Adrenal gland (tissue), 12 donors: ENCODE measurements around the gene ZNF91. TPM values are rescaled to one million over a fixed set of nuclear protein-coding genes. Genes with fewer than 3 reads are reported as not detected.
A peak's percentile ranks its signal among the peaks of the same experiment; 100 is the strongest.

Experiments used
- DNase-seq, 7 donors: peaks; one replicate each; pipeline ENCODE4 v3.0.0-alpha.2; 2019 to 2020
- H3K27ac ChIP-seq, 5 donors: fragments of 200-600 bp; sonication (generic) in 4 of 5; 1 replicate in 3 of 5; 2 replicates in 2 of 5; pipeline versions ENCODE4 v1.5.1 to v1.8.0; 2016 to 2020; ENCODE audit warnings: mild to moderate bottlenecking in 1 of 5
- H3K27me3 ChIP-seq: fragments of 200-600 bp; 2 replicates; pipeline ENCODE4 v1.8.0; 2021
- H3K36me3 ChIP-seq, 2 donors: fragments of 200-600 bp; replicated peaks in 1 of 2; 1 replicate in 1 of 2; 2 replicates in 1 of 2; pipeline versions ENCODE4 v1.5.1 to v1.8.0; 2018 to 2022
- H3K4me1 ChIP-seq, 2 donors: fragments of 200-600 bp; replicated peaks in 1 of 2; 1 replicate in 1 of 2; 2 replicates in 1 of 2; pipeline versions ENCODE4 v1.5.1 to v1.8.0; 2018 to 2021
- H3K4me3 ChIP-seq, 4 donors: fragments of 200-600 bp; sonication (generic) in 3 of 4; one replicate each; pipeline ENCODE4 v1.5.1; 2016 to 2018
- H3K9me3 ChIP-seq, 3 donors: fragments of 200-600 bp; sonication (generic) in 1 of 3; replicated peaks in 1 of 3; 1 replicate in 2 of 3; 2 replicates in 1 of 3; pipeline versions ENCODE4 v1.5.1 to v1.8.0; 2016 to 2021
- POLR2A ChIP-seq, 2 donors: fragments of 450-650 bp; IDR thresholded peaks; one replicate each; pipeline ENCODE4 v1.6.1; 2017; ENCODE audit warnings: antibody characterized with exemption in 2 of 2, mild to moderate bottlenecking in 2 of 2, moderate library complexity in 1 of 2
- WGBS, 4 donors: extraction: QIAGEN DNeasy Blood & Tissue Kit in 2 of 4; methylation state at CpG; one replicate each; pipeline versions ENCODE4 v1.1.5 to v1.1.7; 2013 to 2017; 5-methylcytosine and 5-hydroxymethylcytosine counted together
- intact Hi-C, 2 donors: fragments of 100-400 bp; cut with DNase I; formaldehyde crosslinking; loops; one replicate each; pipeline versions ENCODE4 v1.14.1 to v1.15.0; 2022 to 2023
- polyA plus RNA-seq, 3 donors: library from polyadenylated mRNA; stranded (reverse); fragments of 200-250 nt in 2 of 3; fragments of 350-450 nt in 1 of 3; fragmentation: Illumina TruSeq in 1 of 3; extraction: RNeasy Lipid Tissue Mini Kit (QIAGEN cat#74804) in 1 of 3; gene quantifications; one replicate each; pipeline ENCODE4 v1.2.3, GENCODE V29; 2013 to 2014
- total RNA-seq, 9 donors: library from RNA; depleted of rRNA in 4 of 9; stranded (reverse); fragments of >200 nt in 4 of 9; fragments of 120-200 nt in 1 of 9; fragmentation: NEBNext Ultra II Directional in 1 of 9; extraction: Animal tissue kit (Norgen Biotek cat#: 25700) in 1 of 9; gene quantifications; one replicate each; pipeline versions ENCODE4 v1.1.0 to v1.2.4, GENCODE V29; 2013 to 2023
- TF ChIP-seq, protein P1 (sequence below), 6 experiments: fragments of 450-650 bp in 4 of 6; fragments of 200-600 bp in 2 of 6; sonication (generic) in 1 of 6; IDR thresholded peaks; 1 replicate in 5 of 6; 2 replicates in 1 of 6; pipeline versions ENCODE4 v1.5.1 to v1.8.0; 2016 to 2021; ENCODE audit warnings: antibody characterized with exemption in 6 of 6, mild to moderate bottlenecking in 2 of 6, moderate library complexity in 1 of 6
- donor health status: healthy with polysubstance abuse.
- donor health status: Bipolar disorder and iron deficiency.
- donor health status: DM: yes; HTN: yes; CAD: no.
- donor health status: DM: no; HTN: no; CAD: no.
- donor health status: DM: no; HTN: no; CAD: no.
- donor health status: DM: yes; HTN: yes; CAD: no.

The ZNF91 gene
- total and polyA plus RNA-seq, 12 donors, result 12.9 to 81.1 (median 35.8) TPM

DNA sequence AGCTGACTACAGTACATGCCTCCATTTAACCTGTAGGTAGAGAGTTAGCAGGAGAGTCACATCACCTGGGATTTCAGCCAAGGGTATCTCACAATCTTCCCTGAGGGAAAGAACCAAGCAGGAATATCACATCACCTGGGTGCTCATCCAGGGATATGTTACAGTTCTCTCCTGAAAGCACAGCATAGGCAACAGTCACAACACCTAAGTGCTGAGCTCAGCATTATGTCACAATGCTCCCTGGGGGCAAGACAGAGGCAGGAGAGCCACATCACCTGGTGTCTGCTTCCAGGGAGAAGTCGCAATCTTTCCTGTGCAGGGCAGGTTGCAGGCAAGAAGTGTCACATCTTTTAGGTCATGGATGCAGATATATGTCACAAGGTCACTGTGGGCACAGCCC is 9.4 kb upstream of the ZNF91 start:
- DNase-seq, result peak in 1 of 7 donors; percentile 11
- TF ChIP-seq, protein P1, sequence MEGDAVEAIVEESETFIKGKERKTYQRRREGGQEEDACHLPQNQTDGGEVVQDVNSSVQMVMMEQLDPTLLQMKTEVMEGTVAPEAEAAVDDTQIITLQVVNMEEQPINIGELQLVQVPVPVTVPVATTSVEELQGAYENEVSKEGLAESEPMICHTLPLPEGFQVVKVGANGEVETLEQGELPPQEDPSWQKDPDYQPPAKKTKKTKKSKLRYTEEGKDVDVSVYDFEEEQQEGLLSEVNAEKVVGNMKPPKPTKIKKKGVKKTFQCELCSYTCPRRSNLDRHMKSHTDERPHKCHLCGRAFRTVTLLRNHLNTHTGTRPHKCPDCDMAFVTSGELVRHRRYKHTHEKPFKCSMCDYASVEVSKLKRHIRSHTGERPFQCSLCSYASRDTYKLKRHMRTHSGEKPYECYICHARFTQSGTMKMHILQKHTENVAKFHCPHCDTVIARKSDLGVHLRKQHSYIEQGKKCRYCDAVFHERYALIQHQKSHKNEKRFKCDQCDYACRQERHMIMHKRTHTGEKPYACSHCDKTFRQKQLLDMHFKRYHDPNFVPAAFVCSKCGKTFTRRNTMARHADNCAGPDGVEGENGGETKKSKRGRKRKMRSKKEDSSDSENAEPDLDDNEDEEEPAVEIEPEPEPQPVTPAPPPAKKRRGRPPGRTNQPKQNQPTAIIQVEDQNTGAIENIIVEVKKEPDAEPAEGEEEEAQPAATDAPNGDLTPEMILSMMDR (IDR thresholded peaks at IDR 0.05), result no peak
- no peak for TF ChIP-seq POLR2A (IDR thresholded peaks at IDR 0.05)
- Histone ChIP-seq H3K4me3 (no peak overlapping the region), H3K4me1 (no peaks in the 10 kb centered on the region), H3K27me3 (no peaks in the 10 kb centered on the region), H3K36me3 (no peaks in the 10 kb centered on the region), H3K9me3 (no peaks in the 10 kb centered on the region), H3K27ac (no peak overlapping the region)
- WGBS, 4 donors, result 93 to 100% (median 98%) methylated on average over 1 of the region's 1 CpG
- intact Hi-C loops, result no loop called here

DNA sequence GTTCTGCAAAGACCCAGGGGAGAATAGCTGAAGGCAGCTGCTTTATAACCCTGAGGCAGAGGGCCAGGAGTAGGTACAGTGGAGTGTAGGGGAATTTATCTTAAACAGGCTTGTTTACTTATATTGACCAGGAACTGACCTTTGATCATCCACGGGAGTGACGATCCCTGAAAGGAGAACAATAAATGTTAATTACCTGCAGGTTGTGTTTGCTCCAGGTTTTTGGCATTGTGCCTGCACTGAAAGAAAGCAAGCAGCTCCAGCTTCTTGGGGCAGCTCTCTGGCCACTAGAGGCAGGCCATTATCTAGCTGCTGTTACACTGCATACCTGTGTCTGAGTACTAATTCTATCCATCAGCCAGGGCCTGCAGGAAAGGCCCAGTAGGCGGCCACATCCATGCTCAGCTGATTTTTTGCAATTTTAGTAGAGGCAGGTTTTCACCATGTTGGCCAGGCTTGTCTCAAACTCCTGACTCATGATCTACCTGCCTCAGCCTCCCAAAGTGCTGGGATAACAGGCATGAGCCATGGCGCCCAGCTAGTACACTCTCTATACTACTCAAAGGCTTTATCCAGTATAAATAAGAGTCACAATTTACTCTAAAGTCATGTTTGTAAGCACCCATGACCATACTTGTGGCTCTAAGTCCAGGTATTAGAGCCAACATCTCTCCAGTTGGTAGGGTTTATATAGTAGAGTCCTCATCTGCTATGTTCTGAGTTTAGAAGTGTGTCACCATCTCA is 8.5 kb upstream of the ZNF91 start:
- DNase-seq, result peak in 1 of 7 donors; percentile 5
- WGBS, 4 donors, result 72 to 76% (median 75%) methylated on average over 4 of the region's 4 CpGs

DNA sequence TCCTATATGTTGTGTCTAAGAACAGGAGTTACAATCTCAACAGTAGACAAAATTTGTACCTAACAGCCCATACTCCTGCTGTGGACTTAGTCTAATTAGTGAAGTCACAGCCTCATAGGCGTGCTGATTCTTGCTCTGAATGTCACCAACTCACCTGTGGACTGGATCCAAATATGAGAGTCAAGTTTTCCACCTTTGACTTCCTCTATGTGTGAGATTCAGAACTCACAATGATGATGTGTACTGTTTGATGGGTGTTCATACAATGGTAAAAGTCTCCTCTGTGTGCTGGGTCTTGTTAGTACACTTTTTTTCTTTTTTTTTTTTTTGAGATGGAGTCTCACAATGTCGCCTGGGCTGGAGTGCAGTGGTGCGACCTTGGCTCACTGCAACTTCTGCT is 7.8 kb upstream of the ZNF91 start:
- Histone ChIP-seq H3K36me3 (no peaks in the 10 kb centered on the region), H3K27me3 (no peaks in the 10 kb centered on the region), H3K4me3 (no peak overlapping the region), H3K4me1 (no peaks in the 10 kb centered on the region), H3K9me3 (no peaks in the 10 kb centered on the region), H3K27ac (no peak overlapping the region)
- intact Hi-C loops, result no loop called here
- DNase-seq, result no peak
- TF ChIP-seq, protein P1 (IDR thresholded peaks at IDR 0.05), result no peak
- TF ChIP-seq POLR2A (IDR thresholded peaks at IDR 0.05), result no peak
- WGBS, 4 donors, result 73 to 86% (median 78%) methylated on average over 3 of the region's 3 CpGs

More for the DNA sequence above, 8.5 kb upstream of the ZNF91 start:
- Histone ChIP-seq H3K27ac (no peak overlapping the region), H3K4me1 (no peaks in the 10 kb centered on the region), H3K9me3 (no peaks in the 10 kb centered on the region), H3K36me3 (no peaks in the 10 kb centered on the region), H3K4me3 (no peak overlapping the region), H3K27me3 (no peaks in the 10 kb centered on the region)
- no peak for TF ChIP-seq POLR2A (IDR thresholded peaks at IDR 0.05)
- intact Hi-C loops, result no loop called here

DNA sequence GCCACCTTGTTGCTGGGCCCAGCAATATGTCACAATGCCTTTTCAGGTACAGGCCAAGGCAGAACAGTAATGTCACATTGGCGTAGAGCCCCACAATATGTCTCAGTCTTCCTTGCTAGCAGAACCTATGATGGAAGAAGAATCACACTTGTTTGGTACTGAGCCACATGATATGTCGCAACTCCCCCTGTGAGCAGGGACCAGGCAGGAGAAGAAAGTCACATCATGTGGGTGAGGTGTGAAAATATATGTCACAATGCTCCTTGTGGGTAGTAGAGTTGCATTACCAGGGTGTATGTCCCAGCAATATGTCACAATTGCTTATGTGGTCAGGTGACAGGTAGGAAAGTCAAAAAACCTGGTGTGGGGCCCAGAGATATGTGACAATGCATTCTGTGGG is 7.1 kb upstream of the ZNF91 start:
- TF ChIP-seq, protein P1 (IDR thresholded peaks at IDR 0.05), result no peak
- TF ChIP-seq POLR2A (IDR thresholded peaks at IDR 0.05), result no peak
- Histone ChIP-seq H3K27me3 (no peaks in the 10 kb centered on the region), H3K27ac (no peak overlapping the region), H3K36me3 (no peaks in the 10 kb centered on the region), H3K4me1 (no peaks in the 10 kb centered on the region), H3K4me3 (no peak overlapping the region), H3K9me3 (no peaks in the 10 kb centered on the region)
- no peak for DNase-seq
- intact Hi-C loops, result no loop called here
- WGBS, 4 donors, result 86 to 100% (median 96%) methylated on average over 2 of the region's 2 CpGs

DNA sequence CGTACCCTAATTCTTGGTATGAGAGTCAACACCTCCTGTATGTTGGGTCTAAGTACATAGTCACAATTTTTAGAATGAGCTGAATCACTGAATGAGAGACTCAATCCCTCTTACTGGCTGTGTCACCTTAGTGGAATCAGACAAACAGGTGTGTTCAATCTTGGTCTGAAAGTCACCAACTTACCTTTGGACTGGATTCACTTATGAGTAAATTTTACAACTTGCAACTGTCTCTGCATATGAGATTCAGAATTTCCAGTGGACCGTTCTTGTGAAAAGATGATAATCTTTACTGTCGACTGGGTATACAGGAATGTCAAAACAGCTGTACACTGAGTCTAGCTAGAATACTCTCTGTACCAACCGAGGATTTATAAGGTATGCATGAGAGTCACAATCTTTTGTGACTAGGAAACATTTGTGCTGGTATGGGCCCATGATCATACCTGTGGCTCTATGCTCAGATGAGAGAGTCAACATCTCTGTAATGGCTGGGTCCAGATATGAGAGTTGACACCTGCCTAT is 5.9 kb upstream of the ZNF91 start:
- Histone ChIP-seq H3K27me3 (no peaks in the 10 kb centered on the region), H3K27ac (no peak overlapping the region), H3K4me3 (no peak overlapping the region), H3K9me3 (no peaks in the 10 kb centered on the region), H3K4me1 (no peaks in the 10 kb centered on the region), H3K36me3 (no peaks in the 10 kb centered on the region)
- 74 to 90% (median 87%) methylated on average over 4 of the region's 4 CpGs for WGBS, 4 donors
- no peak for DNase-seq
- no peak for TF ChIP-seq POLR2A (IDR thresholded peaks at IDR 0.05)
- TF ChIP-seq, protein P1 (IDR thresholded peaks at IDR 0.05), result no peak
- intact Hi-C loops, result no loop called here
